AG04450 (cell line): Measurements from ENCODE around the gene KDF1. TPM values are rescaled to one million over a fixed set of nuclear protein-coding genes. Genes with fewer than 3 reads are reported as not detected.

ENCODE experiments used
- CTCF ChIA-PET: fragments of 300-600, 350-600 bp; formaldehyde crosslinking; extraction: SDS; loops from one replicate; lab custom pipeline; 2022; ENCODE audit warnings: antibody characterized with exemption, inconsistent platforms; lab: Charles Lee
- POLR2A ChIA-PET: fragments of 350-600 bp; formaldehyde crosslinking; extraction: SDS; loops from one replicate; lab custom pipeline; 2021; ENCODE audit warnings: antibody characterized with exemption, inconsistent platforms; lab: Yijun Ruan, JAX
- DNase-seq: peaks from one replicate; pipeline ENCODE4 v3.0.0-alpha.2; 2011; ENCODE audit warnings: low read depth, low spot score
- H3K27ac ChIP-seq: one replicate; pipeline ENCODE4 v1.5.1; 2012; ENCODE audit warnings: low read depth, low read length, control low read depth
- H3K27me3 ChIP-seq: one replicate; pipeline ENCODE4 v1.6.0; 2012; ENCODE audit warnings: low read length; ENCODE audit not compliant: control insufficient read depth, insufficient read depth
- H3K4me3 ChIP-seq: 2 replicates; pipeline ENCODE4 v1.5.1; 2011; ENCODE audit warnings: mild to moderate bottlenecking, low read depth, low read length, control low read depth
- H3K9me3 ChIP-seq: 2 replicates; pipeline ENCODE4 v1.5.1; 2012; ENCODE audit warnings: low read length; ENCODE audit not compliant: control insufficient read depth, insufficient read depth
- polyA plus RNA-seq: library from polyadenylated mRNA; depleted of rRNA; stranded (reverse); fragments of >200 nt; gene quantifications from 2 replicates; pipeline ENCODE4 v1.2.3, GENCODE V29; 2011
- TF ChIP-seq, protein P1 (sequence below): IDR thresholded peaks from 2 replicates; pipeline ENCODE4 v1.5.1; 2011; ENCODE audit warnings: low read depth, low read length, control low read depth, inconsistent platforms

The KDF1 gene
- polyA plus RNA-seq, 1 experiment, result not detected

DNA sequence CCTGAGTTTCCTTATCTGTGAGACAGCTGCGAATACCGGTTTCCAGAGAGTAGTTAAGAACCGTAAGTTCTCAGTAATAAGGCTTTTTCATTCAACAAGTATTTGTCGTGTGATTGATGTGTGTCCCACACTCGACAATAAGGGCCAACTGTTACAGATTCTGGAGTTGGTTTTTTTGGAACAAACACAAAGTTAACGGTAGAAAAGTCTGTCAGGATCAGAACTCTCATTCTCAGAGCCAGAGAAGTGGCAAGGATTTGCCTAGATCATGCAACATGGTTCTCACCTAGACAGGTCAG lies 37.9 kb downstream of the KDF1 start:
- ChIA-PET CTCF (no interaction called here), POLR2A (interaction anchor here (0.6 to 1.2 kb wide), 2 partner anchors 39 to 86 kb away, joined by 3 to 4 read pairs; no protein-coding TSS in a partner anchor)
- TF ChIP-seq, protein P1, sequence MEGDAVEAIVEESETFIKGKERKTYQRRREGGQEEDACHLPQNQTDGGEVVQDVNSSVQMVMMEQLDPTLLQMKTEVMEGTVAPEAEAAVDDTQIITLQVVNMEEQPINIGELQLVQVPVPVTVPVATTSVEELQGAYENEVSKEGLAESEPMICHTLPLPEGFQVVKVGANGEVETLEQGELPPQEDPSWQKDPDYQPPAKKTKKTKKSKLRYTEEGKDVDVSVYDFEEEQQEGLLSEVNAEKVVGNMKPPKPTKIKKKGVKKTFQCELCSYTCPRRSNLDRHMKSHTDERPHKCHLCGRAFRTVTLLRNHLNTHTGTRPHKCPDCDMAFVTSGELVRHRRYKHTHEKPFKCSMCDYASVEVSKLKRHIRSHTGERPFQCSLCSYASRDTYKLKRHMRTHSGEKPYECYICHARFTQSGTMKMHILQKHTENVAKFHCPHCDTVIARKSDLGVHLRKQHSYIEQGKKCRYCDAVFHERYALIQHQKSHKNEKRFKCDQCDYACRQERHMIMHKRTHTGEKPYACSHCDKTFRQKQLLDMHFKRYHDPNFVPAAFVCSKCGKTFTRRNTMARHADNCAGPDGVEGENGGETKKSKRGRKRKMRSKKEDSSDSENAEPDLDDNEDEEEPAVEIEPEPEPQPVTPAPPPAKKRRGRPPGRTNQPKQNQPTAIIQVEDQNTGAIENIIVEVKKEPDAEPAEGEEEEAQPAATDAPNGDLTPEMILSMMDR, result no peak

DNA sequence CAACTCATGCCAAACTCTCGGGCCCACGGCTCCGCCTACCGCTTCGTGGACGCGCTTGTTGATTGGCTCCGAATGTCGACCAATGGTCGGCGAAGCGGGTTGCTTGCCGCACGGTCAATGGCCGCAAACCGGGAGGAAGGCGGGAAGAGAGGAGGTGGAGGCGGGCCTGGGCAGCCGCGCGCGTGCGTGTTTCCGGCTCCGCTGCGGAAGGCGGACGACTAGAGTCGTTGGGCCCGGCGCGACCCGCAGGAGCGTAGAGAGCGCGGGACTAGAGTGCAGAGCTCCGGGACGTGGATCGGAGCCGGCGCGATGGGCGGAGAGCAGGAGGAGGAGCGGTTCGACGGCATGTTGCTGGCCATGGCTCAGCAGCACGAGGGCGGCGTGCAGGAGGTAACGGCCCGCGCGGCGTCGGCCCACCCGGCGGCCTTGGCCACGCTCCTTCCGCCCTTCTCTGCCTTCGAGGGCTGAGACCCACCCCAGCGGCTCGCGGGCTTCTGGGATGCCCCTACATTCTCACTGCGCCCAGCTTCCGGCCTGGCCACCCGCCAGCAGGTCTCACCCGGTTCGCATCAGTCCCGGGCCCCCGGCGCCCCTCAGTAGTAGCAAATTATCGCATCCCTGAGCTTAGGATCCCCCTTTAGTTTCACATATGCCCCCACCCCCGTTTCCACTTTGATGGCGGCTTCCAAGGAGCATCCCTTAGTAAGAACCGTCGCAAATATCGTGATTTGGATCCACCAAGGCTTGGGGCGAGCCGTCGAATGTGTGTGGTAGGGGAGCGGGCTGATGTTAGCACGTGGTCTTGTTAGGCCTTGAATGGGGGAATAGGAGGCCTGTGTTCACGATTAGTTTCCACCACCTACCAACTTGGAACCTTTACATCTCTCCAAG lies 38.5 kb downstream of the KDF1 start, which contains the start of gene NUDC:
Gene NUDC, plus strand, starts transcription at position 204 of the 891 bp plus-strand sequence. Its CDS starts 106 bp downstream, at position 310.
- Histone ChIP-seq H3K9me3 (peaks cover 3% of the 10 kb centered on the region; the same call in 1 of the 2 replicates), H3K27me3 (no peaks in the 10 kb centered on the region), H3K27ac (peak within 1 kb of the TSS; percentile 61), H3K4me3 (peak within 1 kb of the TSS; percentile 86)
- ChIA-PET CTCF (no interaction called here), POLR2A (interaction anchor here (0.6 to 1.2 kb wide), 2 partner anchors 40 to 87 kb away, joined by 3 to 4 read pairs; no protein-coding TSS in a partner anchor)
- TF ChIP-seq, protein P1, result no peak
- DNase-seq, result peak; percentile 90

More for the DNA sequence above, 37.9 kb downstream of the KDF1 start:
- Histone ChIP-seq H3K9me3 (peaks cover 3% of the 10 kb centered on the region; the same call in 1 of the 2 replicates), H3K27ac (no peak overlapping the region), H3K4me3 (peak overlapping the region; percentile 86), H3K27me3 (no peaks in the 10 kb centered on the region)
- DNase-seq, result no peak

DNA sequence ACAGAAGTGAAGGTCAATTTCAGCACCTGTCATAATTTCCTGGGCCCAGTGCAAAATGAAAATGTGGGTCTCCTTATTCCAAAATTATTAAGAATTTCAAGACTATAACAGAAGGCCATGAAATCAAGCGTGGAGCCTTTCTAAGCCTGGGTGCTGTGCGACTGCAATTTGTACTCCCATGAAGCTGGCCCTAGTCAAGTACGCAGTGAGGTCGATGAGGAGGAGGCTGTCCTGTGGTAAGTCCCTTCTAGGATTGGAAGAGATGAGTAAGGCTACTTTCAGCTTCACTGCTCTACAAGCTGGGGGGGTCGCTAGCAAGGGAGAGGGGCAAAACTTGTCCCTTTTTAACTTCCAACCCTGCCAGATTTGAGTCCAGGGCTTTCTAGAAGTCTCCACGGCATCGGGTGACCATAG lies 39.1 kb downstream of the KDF1 start:
- CTCF ChIA-PET, result no interaction called here
- Histone ChIP-seq H3K4me3 (peak overlapping the region; percentile 54), H3K27me3 (no peaks in the 10 kb centered on the region), H3K27ac (peak overlapping the region; percentile 31), H3K9me3 (peaks cover 3% of the 10 kb centered on the region; the same call in 1 of the 2 replicates)
- POLR2A ChIA-PET, result interaction anchor here (1.2 kb wide), 1 partner anchor 41 kb away, joined by 4 read pairs; no protein-coding TSS in a partner anchor
- TF ChIP-seq, protein P1, result no peak
- no peak for DNase-seq

DNA sequence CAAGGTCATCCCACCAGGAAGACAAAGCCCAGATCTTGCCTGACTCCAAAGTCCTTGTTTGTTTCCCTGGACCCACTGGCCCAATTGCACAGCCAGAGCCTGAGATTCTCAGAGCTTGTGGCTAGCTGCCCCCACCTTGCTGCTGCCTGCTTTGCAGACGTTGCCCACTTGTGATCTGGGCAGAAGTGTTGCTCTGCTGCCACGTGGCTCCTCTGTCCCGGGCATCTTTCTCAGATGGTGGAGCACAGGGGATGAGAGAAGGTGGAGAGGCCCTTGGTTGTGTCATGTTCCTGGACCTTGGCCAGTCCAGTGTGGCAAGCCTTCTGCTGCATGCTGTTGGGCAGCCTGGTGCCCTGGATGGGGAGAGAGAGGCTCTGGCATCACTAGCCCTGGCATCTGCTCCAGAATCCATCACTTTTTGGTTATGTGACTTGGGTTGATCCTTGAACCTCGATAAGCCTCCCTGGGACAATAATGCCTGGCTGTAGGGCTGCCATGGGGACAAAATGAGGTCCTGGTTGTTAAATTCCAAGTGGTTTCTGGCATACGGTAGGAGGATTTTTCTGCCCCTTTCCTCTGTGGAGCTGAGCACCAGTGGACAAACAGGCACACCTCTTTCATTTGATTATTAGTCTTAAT lies 44.9 kb downstream of the KDF1 start:
- DNase-seq, result no peak
- H3K4me3 ChIP-seq, result no peak overlapping the region
- CTCF ChIA-PET, result no interaction called here
- no peak overlapping the region for H3K27ac ChIP-seq
- TF ChIP-seq, protein P1, result no peak
- peaks cover 8% of the 10 kb centered on the region for H3K27me3 ChIP-seq
- H3K9me3 ChIP-seq, result no peaks in the 10 kb centered on the region
- POLR2A ChIA-PET, result no interaction called here
